ENCODE data around the gene BTBD9.

Gene BTBD9

DNA sequence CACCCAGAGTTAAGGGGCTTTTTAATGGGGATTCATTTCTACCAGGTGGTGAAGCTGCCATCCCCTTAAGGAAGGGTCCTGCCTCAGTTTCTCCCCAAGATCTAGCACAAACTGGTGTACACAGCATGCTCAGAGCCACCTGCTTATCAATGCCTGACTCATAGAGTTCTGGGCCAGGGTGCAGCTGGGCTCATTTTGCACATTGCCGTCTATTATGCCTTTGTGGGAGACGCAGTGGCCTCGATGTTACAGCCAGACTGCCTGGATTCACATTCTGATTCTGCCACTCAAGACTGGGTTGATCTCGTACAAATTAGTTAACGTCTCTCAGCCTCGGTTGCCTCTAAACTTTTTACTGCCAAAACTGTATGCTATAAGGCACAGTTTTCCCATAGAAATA is 454.5 kb downstream of the BTBD9 start:
- no peaks in the 10 kb centered on the region for H3K36me3 ChIP-seq (ENCODE audit: control insufficient read depth, low read length)
- H3K4me2 ChIP-seq (ENCODE audit: low read length): no peak overlapping the region
- no peaks in the 10 kb centered on the region for H3K79me2 ChIP-seq (ENCODE audit: control insufficient read depth, low read length)
- no peaks in the 10 kb centered on the region for H3K4me1 ChIP-seq (ENCODE audit: control insufficient read depth, low read length)
- no peaks in the 10 kb centered on the region for H3K9me2 ChIP-seq (replicated peaks; ENCODE audit: control insufficient read depth, low read length)
- no peaks in the 10 kb centered on the region for H3K9me3 ChIP-seq (ENCODE audit: control insufficient read depth, insufficient read depth, low read length)
- H3F3A ChIP-seq (ENCODE audit: control insufficient read depth, insufficient read depth): no peaks in the 10 kb centered on the region
- H3K27ac ChIP-seq (ENCODE audit: low read depth, low read length): no peak overlapping the region
- no peaks in the 10 kb centered on the region for H4K20me1 ChIP-seq (ENCODE audit: control insufficient read depth, insufficient read depth, low read depth, low read length)
- no peak for TF ChIP-seq EZH2phosphoT487 (IDR thresholded peaks at IDR 0.05; ENCODE audit: borderline replicate concordance, low read length)
- TF ChIP-seq, protein P1, sequence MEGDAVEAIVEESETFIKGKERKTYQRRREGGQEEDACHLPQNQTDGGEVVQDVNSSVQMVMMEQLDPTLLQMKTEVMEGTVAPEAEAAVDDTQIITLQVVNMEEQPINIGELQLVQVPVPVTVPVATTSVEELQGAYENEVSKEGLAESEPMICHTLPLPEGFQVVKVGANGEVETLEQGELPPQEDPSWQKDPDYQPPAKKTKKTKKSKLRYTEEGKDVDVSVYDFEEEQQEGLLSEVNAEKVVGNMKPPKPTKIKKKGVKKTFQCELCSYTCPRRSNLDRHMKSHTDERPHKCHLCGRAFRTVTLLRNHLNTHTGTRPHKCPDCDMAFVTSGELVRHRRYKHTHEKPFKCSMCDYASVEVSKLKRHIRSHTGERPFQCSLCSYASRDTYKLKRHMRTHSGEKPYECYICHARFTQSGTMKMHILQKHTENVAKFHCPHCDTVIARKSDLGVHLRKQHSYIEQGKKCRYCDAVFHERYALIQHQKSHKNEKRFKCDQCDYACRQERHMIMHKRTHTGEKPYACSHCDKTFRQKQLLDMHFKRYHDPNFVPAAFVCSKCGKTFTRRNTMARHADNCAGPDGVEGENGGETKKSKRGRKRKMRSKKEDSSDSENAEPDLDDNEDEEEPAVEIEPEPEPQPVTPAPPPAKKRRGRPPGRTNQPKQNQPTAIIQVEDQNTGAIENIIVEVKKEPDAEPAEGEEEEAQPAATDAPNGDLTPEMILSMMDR (IDR thresholded peaks at IDR 0.05; ENCODE audit: low read depth, low read length, poor library complexity, severe bottlenecking): no peak
- no peak overlapping the region for H3K4me3 ChIP-seq (ENCODE audit: low read length)
- H3K27me3 ChIP-seq (ENCODE audit: control insufficient read depth, low read length): no peaks in the 10 kb centered on the region

DNA sequence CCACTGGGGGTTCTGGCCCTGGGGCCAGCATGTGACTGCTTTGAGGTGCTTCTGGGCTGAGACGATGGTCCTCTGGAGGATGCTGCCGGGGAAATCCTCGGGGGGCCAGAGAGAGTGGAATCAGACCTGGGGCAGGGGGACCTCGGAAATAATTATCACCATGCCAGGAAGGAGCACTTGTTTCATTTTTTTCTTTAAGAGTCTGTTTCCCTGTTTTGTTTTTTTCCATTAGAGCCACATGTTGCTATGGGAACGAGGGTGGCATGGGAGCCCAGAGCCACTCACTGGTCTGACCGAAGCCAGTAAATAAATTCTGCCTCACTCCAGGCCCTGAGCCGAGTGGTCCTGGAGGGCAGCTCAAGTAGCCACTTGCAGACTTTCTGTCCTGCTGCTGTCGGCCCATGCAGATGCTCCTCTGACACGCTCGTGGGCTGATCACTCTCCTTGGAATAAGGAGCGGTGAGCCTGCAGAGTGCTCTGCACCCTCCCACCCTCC is 455.1 kb downstream of the BTBD9 start:
- Histone ChIP-seq H3F3A (ENCODE audit: control insufficient read depth, insufficient read depth) (no peaks in the 10 kb centered on the region), H3K4me2 (ENCODE audit: low read length) (no peak overlapping the region), H4K20me1 (ENCODE audit: control insufficient read depth, insufficient read depth, low read depth, low read length) (no peaks in the 10 kb centered on the region), H3K4me3 (ENCODE audit: low read length) (no peak overlapping the region), H3K27ac (ENCODE audit: low read depth, low read length) (no peak overlapping the region), H3K36me3 (ENCODE audit: control insufficient read depth, low read length) (no peaks in the 10 kb centered on the region), H3K9me2 (replicated peaks; ENCODE audit: control insufficient read depth, low read length) (no peaks in the 10 kb centered on the region), H3K27me3 (ENCODE audit: control insufficient read depth, low read length) (no peaks in the 10 kb centered on the region), H3K9me3 (ENCODE audit: control insufficient read depth, insufficient read depth, low read length) (no peaks in the 10 kb centered on the region), H3K4me1 (ENCODE audit: control insufficient read depth, low read length) (no peaks in the 10 kb centered on the region), H3K79me2 (ENCODE audit: control insufficient read depth, low read length) (no peaks in the 10 kb centered on the region)
- TF ChIP-seq, protein P1 (IDR thresholded peaks at IDR 0.05; ENCODE audit: low read depth, low read length, poor library complexity, severe bottlenecking): no peak
- TF ChIP-seq EZH2phosphoT487 (IDR thresholded peaks at IDR 0.05; ENCODE audit: borderline replicate concordance, low read length): no peak

DNA sequence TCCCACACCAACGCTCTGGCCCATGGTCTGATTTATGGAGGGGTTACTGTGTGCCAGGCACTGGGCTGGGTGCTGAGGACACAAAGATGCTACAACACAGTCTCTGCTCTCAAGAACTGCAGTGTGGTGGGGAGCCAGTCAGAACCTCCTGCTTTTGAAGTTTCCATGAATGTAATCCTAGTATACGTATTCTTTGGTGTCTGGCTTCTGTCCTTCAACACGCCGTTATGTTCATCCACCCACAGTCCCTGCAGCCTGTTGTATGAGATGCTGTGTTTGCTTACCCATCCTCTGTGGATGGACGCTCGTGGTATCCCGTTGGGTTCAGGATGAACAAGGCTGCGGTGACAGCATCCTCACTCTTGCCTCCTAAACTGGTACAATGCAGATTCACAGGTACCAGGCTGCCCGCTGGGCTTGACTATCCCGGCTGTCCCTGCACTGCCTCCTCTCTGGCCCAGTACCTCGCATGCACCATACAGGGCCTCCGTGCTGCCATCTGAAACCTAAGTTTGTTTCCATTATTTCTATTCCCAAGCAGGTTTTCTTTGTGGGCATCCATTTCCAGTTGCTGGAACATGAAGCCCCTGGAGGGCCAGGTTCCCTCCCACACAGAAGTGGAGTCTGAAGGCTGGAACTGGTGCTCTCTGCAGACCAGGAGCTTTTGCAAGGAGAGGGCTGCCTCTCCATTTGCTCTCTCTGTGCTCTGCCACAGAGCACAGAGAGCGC is 455.7 kb downstream of the BTBD9 start:
- Histone ChIP-seq H3K79me2 (ENCODE audit: control insufficient read depth, low read length) (no peaks in the 10 kb centered on the region), H3K27ac (ENCODE audit: low read depth, low read length) (no peak overlapping the region), H3K9me3 (ENCODE audit: control insufficient read depth, insufficient read depth, low read length) (no peaks in the 10 kb centered on the region), H3K4me2 (ENCODE audit: low read length) (no peak overlapping the region), H3K9me2 (replicated peaks; ENCODE audit: control insufficient read depth, low read length) (no peaks in the 10 kb centered on the region), H3F3A (ENCODE audit: control insufficient read depth, insufficient read depth) (no peaks in the 10 kb centered on the region), H4K20me1 (ENCODE audit: control insufficient read depth, insufficient read depth, low read depth, low read length) (no peaks in the 10 kb centered on the region), H3K36me3 (ENCODE audit: control insufficient read depth, low read length) (no peaks in the 10 kb centered on the region), H3K4me3 (ENCODE audit: low read length) (no peak overlapping the region), H3K27me3 (ENCODE audit: control insufficient read depth, low read length) (no peaks in the 10 kb centered on the region), H3K4me1 (ENCODE audit: control insufficient read depth, low read length) (no peaks in the 10 kb centered on the region)
- no peak for TF ChIP-seq EZH2phosphoT487 (IDR thresholded peaks at IDR 0.05; ENCODE audit: borderline replicate concordance, low read length)
- TF ChIP-seq, protein P1 (IDR thresholded peaks at IDR 0.05; ENCODE audit: low read depth, low read length, poor library complexity, severe bottlenecking): no peak

Measured in DOHH2 (cell line).